Inflammatory macrophage treated with lipopolysaccharide for 1 hour (primary cell): Measurements from ENCODE around the gene TRIM46.
"Not testable (repeated sequence)": the region's sequence is repeated elsewhere in the genome, so short reads cannot be mapped to it uniquely, and the experiment has no call there.

Experiments used
- DNase-seq, 2 donors: peaks; one replicate each; pipeline ENCODE4 v3.0.0-alpha.2; 2020 to 2022

TRIM46 gene

GRCh38 chr1:155189926-155190325, 16.3 kb downstream of the TRIM46 start:
- DNase-seq, result not testable (repeated sequence)

GRCh38 chr1:155191904-155192303, 18.3 kb downstream of the TRIM46 start:
- DNase-seq, result no peak

DNA sequence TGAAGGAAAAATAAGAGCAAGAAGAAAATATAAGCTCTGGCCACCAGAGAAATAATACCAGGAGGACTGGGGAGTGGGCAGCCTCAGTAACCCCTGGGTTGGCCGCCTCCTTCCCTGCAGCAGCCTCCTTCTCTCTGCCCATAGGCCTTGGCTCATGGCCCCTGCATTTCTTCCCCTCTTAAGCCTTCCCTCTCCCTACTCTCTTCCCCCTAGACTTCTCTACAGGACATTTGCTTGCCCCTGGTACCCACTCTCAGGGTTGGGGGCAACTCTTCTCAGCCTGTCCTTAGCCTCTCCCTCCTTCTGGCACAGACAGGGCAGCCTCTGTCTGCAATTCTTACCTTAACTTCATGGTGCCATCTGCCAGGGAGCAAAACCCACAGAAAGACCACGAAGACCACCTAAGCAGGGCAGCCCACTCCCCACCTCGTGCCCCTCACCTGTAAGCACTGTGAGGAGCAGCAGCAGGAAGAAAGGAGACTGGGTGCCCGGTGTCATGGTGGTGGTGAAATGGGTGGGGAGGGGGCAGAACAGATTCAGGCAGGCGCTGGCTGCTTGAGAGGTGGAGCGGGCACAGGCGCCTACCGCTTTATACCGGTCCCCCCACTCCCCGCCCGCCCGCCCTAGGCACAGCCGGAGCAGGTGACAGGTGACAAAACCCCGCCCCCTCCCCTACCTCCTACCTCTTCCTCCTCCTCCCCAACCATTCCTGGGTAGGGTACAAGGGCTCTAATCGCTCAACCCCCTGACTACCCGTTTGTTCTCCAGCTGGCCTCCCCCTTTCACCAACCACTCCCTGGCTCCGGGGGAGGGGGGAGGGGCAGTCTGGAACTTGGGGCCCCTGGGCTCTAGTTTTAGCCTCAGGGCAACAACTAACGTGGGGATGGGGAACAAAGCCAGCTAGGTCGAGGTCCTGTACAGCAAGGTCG, 19.0 kb downstream of the TRIM46 start:
- DNase-seq, result no peak

- DNase-seq, result peak; percentile 76 to 90
Measured at GRCh38 chr1:155193275-155193990, 19.8 kb downstream of the TRIM46 start.

DNA sequence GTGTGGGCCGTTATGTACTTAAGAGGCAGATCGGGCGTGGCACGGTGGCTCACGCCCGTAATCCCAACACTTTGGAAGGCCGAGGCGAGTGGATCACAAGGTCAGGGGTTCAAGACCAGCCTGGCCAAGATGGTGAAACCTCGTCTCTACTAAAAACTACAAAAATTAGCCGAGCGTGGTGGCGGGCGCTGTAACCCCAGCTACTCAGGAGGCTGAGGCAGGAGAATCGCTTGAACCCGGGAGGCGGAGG, 20.3 kb downstream of the TRIM46 start:
- DNase-seq, result not testable (repeated sequence)

DNA sequence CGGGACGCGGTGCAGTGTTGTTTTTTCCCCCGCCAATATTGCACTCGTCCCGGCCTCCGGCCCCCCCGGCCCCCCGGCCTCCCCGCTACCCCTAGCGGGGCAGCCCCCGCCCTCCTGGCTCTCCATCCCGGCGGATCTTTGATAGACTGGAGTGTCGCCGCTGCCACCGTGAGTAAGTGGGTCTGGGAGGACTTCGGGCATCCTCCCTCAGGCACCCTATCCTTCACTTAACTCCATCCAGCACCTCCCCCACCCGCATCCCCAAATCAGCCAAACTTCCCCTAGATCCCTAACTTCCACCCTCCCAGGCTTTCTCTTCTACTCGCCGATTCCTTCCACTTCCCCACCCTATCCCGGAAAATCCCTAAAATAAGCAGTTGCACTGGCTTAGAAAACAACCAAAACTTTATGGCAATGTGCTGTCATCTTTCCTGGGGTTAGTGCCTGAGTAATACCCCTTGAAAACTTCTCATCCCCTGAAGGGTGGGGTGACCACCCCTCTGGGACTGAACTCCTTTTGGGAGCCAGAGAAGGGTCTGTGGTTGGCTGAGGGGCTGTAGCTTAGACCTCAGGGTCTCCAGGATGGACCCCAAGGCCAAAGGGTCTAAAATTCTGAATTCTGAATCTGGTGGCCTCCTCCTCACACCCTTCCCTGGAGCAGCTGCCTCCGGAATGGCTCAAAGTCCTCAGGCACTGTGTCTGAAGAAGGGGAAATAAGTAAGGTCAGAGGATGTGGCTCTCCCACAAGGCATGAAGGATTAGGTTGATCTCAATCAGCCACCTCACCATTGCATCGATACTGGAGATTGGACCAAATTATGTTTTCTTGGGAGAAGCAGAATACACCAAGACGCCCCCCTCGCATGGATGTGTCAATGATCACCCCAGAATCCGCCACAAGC, 21.8 kb downstream of the TRIM46 start:
- DNase-seq, result no peak

GRCh38 chr1:155196103-155196892, 22.6 kb downstream of the TRIM46 start:
- DNase-seq, result no peak

DNA sequence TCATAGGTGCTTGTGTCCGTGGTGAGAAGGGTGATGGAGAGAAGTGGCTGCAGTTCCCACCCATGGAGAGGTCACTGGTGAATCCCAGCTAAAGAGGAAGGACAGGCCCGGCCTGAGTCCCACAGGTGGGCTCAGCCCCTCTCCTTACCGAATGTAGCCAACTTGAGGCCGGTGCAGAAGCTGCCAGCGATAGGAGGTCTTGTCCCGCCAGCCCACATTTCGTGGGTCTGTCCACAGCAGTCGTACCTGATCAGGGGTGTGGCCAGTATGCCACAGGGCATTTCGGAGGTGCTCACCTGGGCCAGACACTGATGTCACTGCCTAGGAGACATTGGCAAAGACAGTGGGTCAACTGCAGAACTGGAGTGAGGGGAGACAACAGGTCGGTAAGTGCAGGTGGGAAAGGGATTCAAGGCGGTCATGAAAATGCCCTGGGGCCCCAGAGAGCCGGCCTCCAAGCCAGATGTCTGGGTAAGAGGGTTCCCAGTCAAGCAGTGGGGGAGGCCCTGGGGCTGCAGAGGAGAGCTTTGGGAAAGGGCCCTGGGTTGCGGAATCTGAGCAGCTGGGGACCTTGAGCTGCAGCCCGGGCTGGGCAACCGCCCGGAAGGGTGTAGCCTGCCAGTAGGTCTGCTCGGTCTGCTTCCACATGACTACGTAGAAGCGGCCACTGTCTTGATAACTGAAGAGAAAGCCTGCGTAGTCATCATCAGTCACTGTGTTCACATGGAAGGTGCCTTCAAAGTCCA, 23.4 kb downstream of the TRIM46 start:
- no peak for DNase-seq

DNA sequence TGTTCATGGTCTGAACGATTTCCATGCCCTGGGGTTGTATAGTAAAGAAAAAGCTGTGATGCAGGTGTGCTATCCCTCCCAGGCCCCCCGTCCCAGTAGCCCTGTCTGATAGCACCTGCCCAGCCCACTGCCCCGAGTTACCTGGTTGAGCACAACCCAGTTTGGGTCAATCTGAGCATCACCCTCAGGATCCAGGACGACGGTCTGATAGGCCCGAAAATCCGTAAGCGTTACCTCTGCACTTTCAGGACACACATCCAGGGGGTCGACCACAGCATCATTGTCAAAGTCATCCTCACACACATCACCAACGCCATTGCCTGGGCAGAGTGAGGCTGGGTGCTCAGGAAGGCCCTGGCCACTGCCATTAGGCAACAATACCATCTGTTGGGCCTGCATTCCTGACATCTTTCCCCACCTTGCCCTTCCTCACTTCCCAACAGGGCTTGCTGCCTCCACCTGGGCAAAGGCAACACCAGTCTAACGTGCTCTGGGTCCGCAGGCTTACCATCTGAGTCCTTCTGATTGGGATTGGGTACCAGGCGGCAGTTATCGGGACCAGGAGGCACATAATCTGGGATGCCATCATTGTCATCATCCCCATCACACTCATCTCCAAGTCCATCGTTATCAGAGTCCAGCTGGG, 24.4 kb downstream of the TRIM46 start:
- no peak for DNase-seq

GRCh38 chr1:155198547-155198906, 24.9 kb downstream of the TRIM46 start:
- DNase-seq, result no peak

DNA sequence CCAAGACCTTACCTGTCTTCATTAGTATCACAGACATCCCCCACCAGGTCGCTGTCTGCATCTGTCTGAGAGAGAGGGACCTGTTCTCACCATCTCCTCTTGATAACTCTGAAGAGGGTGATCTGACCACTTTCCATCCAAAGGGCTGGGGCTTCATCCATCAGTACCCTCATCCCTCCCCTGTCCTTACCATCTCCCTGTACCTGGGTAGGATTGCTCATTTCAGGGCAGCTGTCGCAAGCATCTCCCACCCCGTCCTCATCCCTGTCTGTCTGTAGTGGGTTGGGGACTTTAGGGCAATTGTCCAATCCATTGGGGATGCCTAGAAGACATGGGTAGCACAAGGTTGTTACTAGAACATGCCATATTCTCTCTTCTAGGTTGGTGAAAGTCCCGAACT, 26.1 kb downstream of the TRIM46 start:
- no peak for DNase-seq

- DNase-seq, result no peak
Measured at GRCh38 chr1:155200920-155201319, 27.3 kb downstream of the TRIM46 start.

DNA sequence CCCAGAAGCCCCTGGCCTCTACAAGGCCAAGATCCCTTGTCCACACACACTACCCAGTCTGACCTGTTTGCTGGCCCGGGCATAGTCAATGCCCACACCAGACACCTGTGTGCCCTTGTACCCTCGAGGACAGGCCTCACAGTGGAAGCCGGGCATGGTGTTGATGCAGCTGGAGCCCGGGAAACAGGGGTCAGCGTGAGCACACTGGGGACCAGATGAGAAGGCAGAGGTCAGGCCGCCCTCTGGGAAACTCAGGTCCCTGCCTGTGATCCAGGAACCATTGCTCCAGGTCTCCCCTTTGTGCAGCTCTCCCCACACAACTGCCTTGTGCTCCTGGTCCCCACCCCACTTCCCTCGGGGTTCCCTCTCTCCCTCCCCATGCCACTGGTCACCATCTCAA, 28.5 kb downstream of the TRIM46 start:
- no peak for DNase-seq

GRCh38 chr1:155202731-155203515, 29.3 kb downstream of the TRIM46 start:
- no peak for DNase-seq

- no peak for DNase-seq
Measured at GRCh38 chr1:155205035-155205434, 31.4 kb downstream of the TRIM46 start.

DNA sequence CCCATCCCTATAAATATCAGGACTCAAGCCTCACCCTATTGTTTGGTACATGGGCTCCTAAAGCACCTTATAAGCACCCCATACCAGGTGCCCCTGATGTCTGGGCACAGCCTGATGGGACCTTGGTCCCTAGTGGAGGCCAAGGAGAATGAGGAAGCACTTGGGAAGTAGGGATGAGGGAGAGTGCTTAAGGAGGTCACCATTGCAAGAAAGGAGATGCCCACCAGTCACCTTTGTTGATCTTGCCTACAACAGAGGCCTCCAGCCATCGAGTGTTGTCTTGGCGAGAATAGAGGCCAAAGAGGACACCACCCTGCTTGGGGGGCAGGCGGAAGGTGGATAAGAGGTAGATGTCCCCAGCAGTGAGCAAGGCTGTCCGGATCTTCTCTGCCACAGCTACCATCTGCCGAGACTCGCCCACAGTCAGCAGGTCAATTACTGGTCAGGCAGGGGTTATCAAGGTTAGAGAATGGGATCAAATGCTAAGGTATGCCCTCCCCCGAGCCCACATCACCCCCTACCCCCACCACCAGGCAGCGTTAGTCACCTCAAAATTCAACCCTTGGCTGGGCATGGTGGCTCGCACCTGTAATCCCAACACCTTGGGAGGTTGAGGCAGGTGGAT, 32.4 kb downstream of the TRIM46 start:
- DNase-seq, result no peak

GRCh38 chr1:155206891-155207805, 33.5 kb downstream of the TRIM46 start:
- peak; percentile 48 to 90 for DNase-seq

- DNase-seq, result peak in 1 of 2 donors; percentile 64
Measured at GRCh38 chr1:155207806-155208540, 34.3 kb downstream of the TRIM46 start, which contains the start of gene THBS3. Gene THBS3, minus strand, starts transcription at chr1:155207897. Its CDS starts 21 bp downstream, at chr1:155207876.
